Hepatocyte (in vitro differentiated cells): Measurements from ENCODE around the gene GOLGA6L22. TPM values are rescaled to one million over a fixed set of nuclear protein-coding genes. Genes with fewer than 3 reads are reported as not detected.
"Not testable (repeated sequence)": the region's sequence is repeated elsewhere in the genome, so short reads cannot be mapped to it uniquely, and the experiment has no call there.

Experiments used
- DNase-seq: peaks from one replicate; pipeline ENCODE4 v3.0.0-alpha.2; 2016; ENCODE audit warnings: low spot score
- H2AFZ ChIP-seq: fragments of 200-600 bp; sonication (generic); 2 replicates; pipeline ENCODE4 v1.6.0; 2016; ENCODE audit warnings: antibody characterized with exemption, mild to moderate bottlenecking
- H3K27ac ChIP-seq: fragments of 200-600 bp; sonication (generic); 2 replicates; pipeline ENCODE4 v1.5.1; 2016; ENCODE audit warnings: mild to moderate bottlenecking
- H3K27me3 ChIP-seq: fragments of 200-600 bp; sonication (generic); 2 replicates; pipeline ENCODE4 v1.6.1; 2016
- H3K36me3 ChIP-seq: fragments of 200-600 bp; sonication (generic); replicated peaks from 2 replicates; pipeline ENCODE4 v1.5.1; 2016; ENCODE audit warnings: low read depth; ENCODE audit not compliant: insufficient read depth
- H3K4me1 ChIP-seq: fragments of 200-600 bp; sonication (generic); 2 replicates; pipeline ENCODE4 v1.5.1; 2016; ENCODE audit warnings: mild to moderate bottlenecking, moderate library complexity; ENCODE audit not compliant: insufficient read depth
- H3K4me2 ChIP-seq: fragments of 200-600 bp; sonication (generic); 2 replicates; pipeline ENCODE4 v1.6.0; 2016
- H3K4me3 ChIP-seq: fragments of 200-600 bp; sonication (generic); 2 replicates; pipeline ENCODE4 v1.5.1; 2016; ENCODE audit warnings: mild to moderate bottlenecking
- H3K79me2 ChIP-seq: fragments of 200-600 bp; sonication (generic); 2 replicates; pipeline ENCODE4 v1.6.0; 2017; ENCODE audit warnings: mild to moderate bottlenecking
- H3K9me2 ChIP-seq: fragments of 200-600 bp; sonication (generic); replicated peaks from 2 replicates; pipeline ENCODE4 v1.6.0; 2017; ENCODE audit warnings: mild to moderate bottlenecking; ENCODE audit not compliant: insufficient read depth
- H3K9me3 ChIP-seq: fragments of 200-600 bp; sonication (generic); 2 replicates; pipeline ENCODE4 v1.5.1; 2016; ENCODE audit warnings: low read depth, mild to moderate bottlenecking
- H4K20me1 ChIP-seq: fragments of 200-600 bp; sonication (generic); 2 replicates; pipeline ENCODE4 v1.6.0; 2016; ENCODE audit warnings: mild to moderate bottlenecking; ENCODE audit not compliant: insufficient read depth, poor library complexity, severe bottlenecking
- WGBS: methylation state at CpG from one replicate; pipeline ENCODE4 v1.1.6; 2016; ENCODE audit warnings: low lambda C conversion rate; ENCODE audit errors: missing lambda C conversion rate; 5-methylcytosine and 5-hydroxymethylcytosine counted together
- polyA plus RNA-seq: library from polyadenylated mRNA; unstranded; fragments of >200 nt; fragmentation: Nextera tagmentation; extraction: Ambion mirVana; gene quantifications from 2 replicates; pipeline ENCODE4 v1.2.1, GENCODE V29; 2016
- small RNA-seq: library from RNA; depleted of rRNA; stranded (forward); fragments of <200 nt; gene quantifications from one replicate; pipeline ENCODE3, GENCODE V24; 2014
- total RNA-seq: library from RNA; depleted of rRNA; stranded (reverse); fragments of >200 nt; gene quantifications from 2 replicates; pipeline ENCODE4 v1.2.3, GENCODE V29; 2014

The GOLGA6L22 gene
- total and polyA plus RNA-seq, 2 experiments from 2014 or later = not detected

GRCh38 chr15:22494490-22495113 lies 35.9 kb downstream of the GOLGA6L22 start:
- not testable (repeated sequence) for H3K9me3 ChIP-seq, H3K9me2 ChIP-seq, H3K27me3 ChIP-seq, H3K36me3 ChIP-seq, H3K79me2 ChIP-seq, H3K4me1 ChIP-seq, H4K20me1 ChIP-seq, H2AFZ ChIP-seq, H3K4me3 ChIP-seq
- WGBS = 0% methylated on average over 24 of the region's 86 CpGs
- DNase-seq = peak; percentile 71
- Histone ChIP-seq H3K27ac (peak overlapping the region; percentile 68), H3K4me2 (peak overlapping the region; percentile 66)

- not testable (repeated sequence) for H3K4me3 ChIP-seq, H3K27ac ChIP-seq, H3K79me2 ChIP-seq, H3K4me1 ChIP-seq, H3K27me3 ChIP-seq, H3K36me3 ChIP-seq, H2AFZ ChIP-seq, H3K9me2 ChIP-seq, H4K20me1 ChIP-seq, DNase-seq, H3K4me2 ChIP-seq, H3K9me3 ChIP-seq
- 63% methylated on average over 2 of the region's 4 CpGs for WGBS
These were observed 38.5 kb downstream of the GOLGA6L22 start for GRCh38 chr15:22497200-22497599.

GRCh38 chr15:22498220-22498925 lies 39.7 kb downstream of the GOLGA6L22 start:
- H3K4me1 ChIP-seq, H3K9me3 ChIP-seq, H3K4me2 ChIP-seq, H2AFZ ChIP-seq, H3K36me3 ChIP-seq, H4K20me1 ChIP-seq, H3K27ac ChIP-seq, DNase-seq, H3K4me3 ChIP-seq, H3K9me2 ChIP-seq, H3K79me2 ChIP-seq, H3K27me3 ChIP-seq: not testable (repeated sequence)
- no CpG with 5 or more reads among the region's 5 CpGs for WGBS

- not testable (repeated sequence) for H3K4me3 ChIP-seq, H2AFZ ChIP-seq, H3K27ac ChIP-seq, H3K79me2 ChIP-seq, H3K4me2 ChIP-seq, H3K9me2 ChIP-seq, H3K4me1 ChIP-seq, H3K27me3 ChIP-seq, H4K20me1 ChIP-seq, H3K9me3 ChIP-seq, DNase-seq, H3K36me3 ChIP-seq
- WGBS = no CpG with 5 or more reads among the region's 10 CpGs
These were observed 43.6 kb downstream of the GOLGA6L22 start for GRCh38 chr15:22502272-22502671.

- H3K9me3 ChIP-seq, H3K4me2 ChIP-seq, H4K20me1 ChIP-seq, DNase-seq, H3K27ac ChIP-seq, H3K4me3 ChIP-seq, H2AFZ ChIP-seq, H3K36me3 ChIP-seq, H3K27me3 ChIP-seq, H3K9me2 ChIP-seq, H3K79me2 ChIP-seq, H3K4me1 ChIP-seq: not testable (repeated sequence)
- WGBS = 87% methylated on average over 6 of the region's 9 CpGs
These were observed 48.3 kb downstream of the GOLGA6L22 start for GRCh38 chr15:22506959-22507358.

GRCh38 chr15:22516140-22516539 lies 57.4 kb downstream of the GOLGA6L22 start:
- not testable (repeated sequence) for H3K9me3 ChIP-seq, H3K4me2 ChIP-seq, H3K4me1 ChIP-seq, H3K79me2 ChIP-seq, H3K4me3 ChIP-seq, DNase-seq, H3K9me2 ChIP-seq, H3K27ac ChIP-seq, H3K36me3 ChIP-seq, H3K27me3 ChIP-seq, H2AFZ ChIP-seq, H4K20me1 ChIP-seq
- WGBS = no CpG with 5 or more reads among the region's 15 CpGs

Small RNA genes lying within 50 kb of the gene (small RNA-seq; reads per million reads assigned to genes)
- not detected for gene RN7SL545P
